ENCODE measurements around the gene BROX. TPM values are rescaled to one million over a fixed set of nuclear protein-coding genes. Genes with fewer than 3 reads are reported as not detected.

The BROX gene
- total RNA-seq, 1 donor from 2014 or later = 21.9 TPM

Other genes with a start within 250 kb of the BROX start
- under 0.01 TPM for gene HHIPL2, start 164.5 kb upstream of the BROX start, total RNA-seq
- gene TAF1A, start 122.6 kb upstream of the BROX start, total RNA-seq = 11.0 TPM
- 29.2 TPM for gene MIA3, start 94.5 kb upstream of the BROX start, total RNA-seq
- gene AIDA, start 73 bp upstream of the BROX start, total RNA-seq = 34.4 TPM
- gene FAM177B, start 24.6 kb downstream of the BROX start, total RNA-seq = not detected
- 7.3 TPM for gene DISP1, start 102.5 kb downstream of the BROX start, total RNA-seq